HG03558 (cell line): ENCODE data around the gene LHFPL5.

ENCODE experiments used
- ATAC-seq: cut with Tn5 transposase; IDR thresholded peaks from one replicate; pipeline ENCODE4 v1.9.1; 2021; ENCODE audit warnings: moderate number of reproducible peaks; ENCODE audit not compliant: unreplicated experiment; ENCODE audit errors: extremely low read depth

The LHFPL5 gene

DNA sequence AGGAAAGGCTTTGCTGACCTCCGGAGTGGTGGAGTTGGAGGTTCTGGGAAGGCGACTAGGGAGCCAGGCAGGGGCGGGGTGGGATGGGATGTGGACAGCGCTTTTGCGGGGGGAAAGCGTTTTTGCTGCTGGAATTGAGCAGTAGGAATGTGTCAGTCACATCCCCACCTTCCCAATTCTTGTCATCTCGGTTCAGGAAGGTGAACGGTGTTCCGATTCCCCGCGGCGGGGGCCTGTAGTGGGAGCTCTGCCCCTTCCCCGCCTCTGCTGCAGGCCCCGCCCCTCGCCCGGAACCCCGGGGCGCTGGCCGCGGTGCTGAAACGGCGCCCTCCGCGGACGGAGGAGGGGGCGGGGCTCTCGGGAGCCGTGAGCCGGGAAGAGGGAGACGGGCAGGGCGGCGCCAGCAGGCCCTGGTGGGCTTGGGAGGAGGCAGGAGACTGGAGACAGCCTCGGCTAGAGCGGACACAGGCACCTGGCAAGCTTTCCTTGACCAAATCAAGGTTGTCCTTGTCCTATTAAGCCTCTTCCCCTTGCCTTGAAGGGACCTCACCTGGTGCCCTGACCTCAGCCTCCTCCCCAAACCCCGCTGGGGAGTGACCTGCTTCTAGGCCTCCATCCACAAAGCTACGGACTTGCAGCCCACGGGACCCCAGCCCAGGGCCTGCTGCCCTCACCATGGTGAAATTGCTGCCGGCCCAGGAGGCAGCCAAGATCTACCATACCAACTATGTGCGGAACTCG is at the start of gene LHFPL5:
TSS of gene LHFPL5 (plus strand) at position 357 of the 741 bp plus-strand sequence. CDS start at position 676, 319 bp downstream.
- no peak for ATAC-seq

- ATAC-seq, result no peak
Measured at GRCh38 chr6:35757456-35758123, 47.6 kb upstream of the LHFPL5 start.

- no peak for ATAC-seq
Measured at GRCh38 chr6:35759426-35759825, 45.7 kb upstream of the LHFPL5 start.

GRCh38 chr6:35765739-35766138 is 39.4 kb upstream of the LHFPL5 start:
- no peak for ATAC-seq

GRCh38 chr6:35769211-35769610 is 35.9 kb upstream of the LHFPL5 start:
- no peak for ATAC-seq

DNA sequence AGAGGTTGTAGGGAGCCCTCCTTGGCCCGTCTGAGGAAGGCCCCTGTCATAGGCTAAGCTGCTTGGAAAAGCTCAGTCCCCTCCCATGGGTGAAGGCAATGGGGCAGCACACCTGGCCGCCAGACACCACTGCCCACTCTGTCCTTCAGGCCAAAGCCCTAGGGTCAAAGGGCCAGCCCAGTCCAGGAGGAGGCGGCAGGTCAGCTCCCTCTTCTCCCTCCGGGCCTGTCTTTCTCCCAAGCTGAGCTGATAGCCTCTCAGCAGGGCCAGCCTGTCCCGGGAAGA is 33.9 kb upstream of the LHFPL5 start:
- no peak for ATAC-seq

DNA sequence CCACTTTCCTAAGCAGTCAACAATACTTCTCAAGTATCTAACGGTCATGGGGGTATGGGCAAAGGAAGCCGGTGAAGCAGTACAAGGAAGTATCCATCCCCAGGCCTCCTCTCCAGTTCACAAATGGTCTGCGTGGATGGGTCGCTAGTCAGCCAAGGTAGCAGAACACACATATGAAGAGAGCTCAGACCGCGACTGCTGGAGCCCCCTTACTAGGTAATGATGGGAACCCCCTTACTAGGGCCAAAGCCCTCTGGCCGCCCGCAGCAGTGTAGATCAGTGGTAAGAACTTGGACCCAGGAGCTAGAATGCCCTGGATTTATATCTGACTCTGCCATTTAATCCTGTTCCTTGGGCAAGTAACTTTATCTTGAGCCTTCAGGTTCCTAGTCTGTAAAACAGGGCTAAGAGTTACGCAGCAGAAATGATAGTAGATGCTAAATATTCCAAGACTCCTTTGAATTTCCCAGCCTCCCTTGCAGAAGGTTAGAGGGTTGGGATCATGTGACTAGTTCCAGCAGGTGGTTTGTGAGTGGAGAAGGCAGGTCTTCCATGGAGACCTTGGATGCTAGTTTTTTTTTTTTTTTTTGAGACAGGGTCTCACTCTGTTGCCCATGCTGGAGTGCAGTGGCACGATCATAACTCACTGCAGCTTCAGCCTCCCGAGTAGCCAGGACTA is 30.9 kb upstream of the LHFPL5 start:
- ATAC-seq, result no peak

GRCh38 chr6:35775031-35775430 is 30.1 kb upstream of the LHFPL5 start:
- no peak for ATAC-seq

DNA sequence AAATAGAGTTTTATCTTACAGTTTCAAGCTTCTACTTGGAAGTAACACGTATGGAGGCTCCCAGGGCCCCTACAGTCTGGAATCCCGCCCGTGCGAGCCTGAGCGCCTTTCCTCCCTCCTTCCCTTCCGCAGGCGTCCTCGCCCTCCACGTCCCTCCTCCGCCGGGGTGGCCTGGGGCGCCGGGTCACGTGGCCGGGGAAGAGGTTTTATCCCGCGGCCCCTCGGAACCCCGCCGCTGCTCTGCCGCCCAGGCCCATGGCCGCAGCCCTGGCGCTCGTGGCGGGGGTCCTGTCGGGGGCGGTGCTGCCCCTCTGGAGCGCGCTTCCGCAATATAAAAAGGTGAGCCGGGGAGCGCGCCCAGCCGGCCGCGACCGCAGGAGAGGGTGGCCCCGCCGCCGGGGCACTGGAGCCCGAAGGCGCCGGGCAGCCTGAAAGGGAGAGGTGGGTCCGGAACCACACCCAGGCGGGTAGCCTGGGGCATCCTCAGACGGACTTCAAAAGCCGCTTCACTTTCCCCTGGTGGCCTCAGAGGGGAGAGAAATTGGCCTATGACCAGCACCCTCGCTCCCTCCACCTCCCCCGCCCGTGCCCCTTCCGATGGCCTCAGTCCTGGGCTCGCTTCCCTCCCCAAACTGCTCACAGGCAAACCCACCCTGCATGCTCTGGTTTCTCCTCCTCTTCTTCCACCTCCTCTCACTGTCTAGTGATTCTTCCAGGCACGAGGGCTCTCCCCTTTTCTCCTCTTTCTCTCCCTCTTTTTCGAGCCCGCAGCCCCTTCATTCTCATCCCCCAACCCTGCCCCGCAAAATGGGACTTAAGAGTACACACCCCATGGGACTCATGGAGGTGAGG is 28.6 kb upstream of the LHFPL5 start, which contains the start of gene CLPSL2:
TSS of gene CLPSL2 (plus strand) at position 235 of the 852 bp plus-strand sequence. CDS start at position 256, 21 bp downstream.
- ATAC-seq, result no peak

DNA sequence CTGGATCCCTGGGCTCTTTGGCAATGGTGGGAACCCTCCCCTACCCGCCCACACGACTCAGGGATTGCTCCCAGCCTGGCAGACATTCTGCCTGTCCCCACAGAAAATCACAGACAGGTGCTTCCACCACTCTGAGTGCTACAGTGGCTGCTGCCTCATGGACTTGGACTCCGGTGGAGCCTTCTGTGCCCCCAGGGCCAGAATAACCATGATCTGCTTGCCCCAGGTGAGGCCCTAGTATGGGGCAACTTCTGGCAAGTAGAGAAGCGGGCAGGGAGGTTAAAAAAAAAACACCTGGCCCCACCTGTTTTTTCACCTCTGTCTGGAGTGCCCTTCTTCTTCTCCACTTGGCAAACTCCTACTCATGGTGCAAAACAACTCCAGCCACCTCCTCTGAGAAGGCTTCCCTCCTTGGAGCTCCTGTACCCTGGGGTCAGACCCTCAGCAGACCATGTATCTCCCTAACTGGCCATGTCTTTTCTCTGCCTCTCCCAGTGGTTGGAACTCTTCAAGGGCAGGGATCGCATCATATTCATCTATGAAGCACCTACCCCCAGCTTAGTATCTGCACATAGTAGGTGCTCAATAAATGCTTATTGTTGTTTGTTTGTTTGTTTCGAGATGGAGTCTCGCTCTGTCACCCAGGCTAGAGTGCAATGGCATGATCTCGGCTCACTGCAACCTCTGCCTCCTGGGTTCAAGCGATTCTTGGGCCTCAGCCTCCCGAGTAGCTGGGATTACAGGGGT is 27.6 kb upstream of the LHFPL5 start:
- no peak for ATAC-seq

- no peak for ATAC-seq
Measured at GRCh38 chr6:35778437-35778836, 26.7 kb upstream of the LHFPL5 start.

DNA sequence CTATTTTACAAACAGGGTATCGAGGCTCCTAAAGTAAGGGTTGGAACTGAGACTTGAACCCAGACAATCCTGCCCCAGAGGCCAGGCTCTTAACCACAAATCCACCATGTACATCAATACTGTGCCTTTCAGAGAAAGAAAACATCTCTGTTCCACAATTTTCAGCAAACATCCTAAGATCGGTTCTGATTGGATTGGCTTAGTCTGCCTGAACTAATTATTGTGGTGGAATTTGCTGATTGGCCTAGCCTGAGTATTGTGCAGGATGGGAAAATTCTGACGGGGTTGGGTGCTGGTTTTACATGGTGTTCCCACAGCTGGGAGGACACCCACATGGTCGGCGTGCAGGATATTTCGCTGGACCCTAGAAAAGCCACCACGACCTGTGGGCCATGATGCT is 24.4 kb upstream of the LHFPL5 start, which contains the start of gene CLPSL1:
TSS of gene CLPSL1 (plus strand) at position 301 of the 400 bp plus-strand sequence. CDS start at position 393, 92 bp downstream.
- no peak for ATAC-seq

- no peak for ATAC-seq
Measured at GRCh38 chr6:35781290-35781689, 23.9 kb upstream of the LHFPL5 start.

DNA sequence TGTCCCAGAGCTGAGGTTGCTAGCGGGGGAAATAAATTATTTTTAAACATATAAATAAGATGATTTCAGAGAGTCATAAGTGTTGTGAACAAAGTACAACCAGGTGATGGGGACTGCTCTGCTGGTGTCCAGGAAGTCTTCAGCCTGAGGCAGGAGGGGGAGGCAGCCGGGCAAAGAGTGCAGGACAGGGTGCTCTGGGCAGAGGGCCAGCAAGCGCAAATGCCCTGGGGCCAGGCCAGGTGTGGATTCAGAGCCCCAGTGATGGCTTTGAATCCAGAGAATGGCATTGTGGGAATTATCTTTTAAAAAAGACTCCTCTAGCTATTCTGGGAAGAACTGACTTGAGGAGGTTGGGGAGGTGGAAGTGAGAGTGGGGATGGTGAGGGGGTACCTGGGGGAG is 22.7 kb upstream of the LHFPL5 start:
- ATAC-seq, result no peak

GRCh38 chr6:35784200-35784599 is 21.0 kb upstream of the LHFPL5 start:
- no peak for ATAC-seq

- ATAC-seq, result no peak
Measured at GRCh38 chr6:35786272-35786671, 18.9 kb upstream of the LHFPL5 start.

DNA sequence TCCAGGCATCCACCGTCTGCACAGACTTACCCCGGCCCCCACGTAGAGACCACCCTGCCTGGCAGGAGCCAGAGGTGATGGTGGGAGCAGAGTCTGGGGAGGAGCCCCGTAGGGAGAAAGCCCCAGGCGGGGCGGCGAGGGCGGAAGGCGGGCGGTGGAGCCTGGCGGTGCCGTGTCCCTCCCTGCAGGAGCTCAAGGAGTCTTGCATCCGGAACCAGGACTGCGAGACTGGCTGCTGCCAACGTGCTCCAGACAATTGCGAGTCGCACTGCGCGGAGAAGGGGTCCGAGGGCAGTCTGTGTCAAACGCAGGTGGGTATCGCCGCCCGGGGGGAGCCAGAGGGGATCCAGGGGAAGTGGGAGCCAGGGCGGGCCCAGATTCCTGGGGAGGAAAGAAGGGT is 18.3 kb upstream of the LHFPL5 start:
- no peak for ATAC-seq

GRCh38 chr6:35787266-35788218 is 17.6 kb upstream of the LHFPL5 start:
- ATAC-seq, result no peak
